ENCODE results near the gene KSR2. TPM values are rescaled to one million over a fixed set of nuclear protein-coding genes. Genes with fewer than 3 reads are reported as not detected.
A peak's percentile ranks its signal among the peaks of the same experiment; 100 is the strongest.

Gene KSR2
- total RNA-seq, 1 donor from 2014 or later: 0.47 TPM

- Mint-ChIP-seq H3K27me3 (ENCODE audit: unreplicated experiment) (no peaks in the 10 kb centered on the region), H3K36me3 (ENCODE audit: unreplicated experiment) (peaks cover 6% of the 10 kb centered on the region), H3K27ac (ENCODE audit: unreplicated experiment) (no peak overlapping the region), H3K4me3 (ENCODE audit: unreplicated experiment) (no peak overlapping the region), H3K9me3 (ENCODE audit: unreplicated experiment) (peaks cover 2% of the 10 kb centered on the region), H3K4me1 (ENCODE audit: low read depth, unreplicated experiment) (no peaks in the 10 kb centered on the region)
- no peak for DNase-seq
- no peak for TF ChIP-seq CTCF (IDR thresholded peaks at IDR 0.05; ENCODE audit: partially characterized antibody, unreplicated experiment)
Observed at GRCh38 chr12:117590386-117590785, 378.4 kb downstream of the KSR2 start.

- no peak for TF ChIP-seq CTCF (IDR thresholded peaks at IDR 0.05; ENCODE audit: partially characterized antibody, unreplicated experiment)
- Mint-ChIP-seq H3K4me3 (ENCODE audit: unreplicated experiment) (no peak overlapping the region), H3K27ac (ENCODE audit: unreplicated experiment) (no peak overlapping the region), H3K4me1 (ENCODE audit: low read depth, unreplicated experiment) (no peaks in the 10 kb centered on the region), H3K36me3 (ENCODE audit: unreplicated experiment) (peaks cover 6% of the 10 kb centered on the region), H3K9me3 (ENCODE audit: unreplicated experiment) (peaks cover 2% of the 10 kb centered on the region), H3K27me3 (ENCODE audit: unreplicated experiment) (no peaks in the 10 kb centered on the region)
- no peak for DNase-seq
Observed at GRCh38 chr12:117589021-117589420, 379.8 kb downstream of the KSR2 start.

- Mint-ChIP-seq H3K27me3 (ENCODE audit: unreplicated experiment) (no peaks in the 10 kb centered on the region), H3K9me3 (ENCODE audit: unreplicated experiment) (peaks cover 2% of the 10 kb centered on the region), H3K4me1 (ENCODE audit: low read depth, unreplicated experiment) (peaks cover 6% of the 10 kb centered on the region), H3K4me3 (ENCODE audit: unreplicated experiment) (no peak overlapping the region), H3K36me3 (ENCODE audit: unreplicated experiment) (peaks cover 6% of the 10 kb centered on the region), H3K27ac (ENCODE audit: unreplicated experiment) (no peak overlapping the region)
- peak; percentile 81 for DNase-seq
- TF ChIP-seq CTCF (IDR thresholded peaks at IDR 0.05; ENCODE audit: partially characterized antibody, unreplicated experiment): peak; percentile 87
Observed at GRCh38 chr12:117587631-117588287, 381.0 kb downstream of the KSR2 start.

- no peak for TF ChIP-seq CTCF (IDR thresholded peaks at IDR 0.05; ENCODE audit: partially characterized antibody, unreplicated experiment)
- peaks cover 2% of the 10 kb centered on the region for H3K9me3 Mint-ChIP-seq (ENCODE audit: unreplicated experiment)
- peaks cover 12% of the 10 kb centered on the region for H3K4me1 Mint-ChIP-seq (ENCODE audit: low read depth, unreplicated experiment)
- H3K36me3 Mint-ChIP-seq (ENCODE audit: unreplicated experiment): no peaks in the 10 kb centered on the region
- H3K4me3 Mint-ChIP-seq (ENCODE audit: unreplicated experiment): no peak overlapping the region
- peaks cover 2% of the 10 kb centered on the region for H3K27me3 Mint-ChIP-seq (ENCODE audit: unreplicated experiment)
- no peak for DNase-seq
- peak overlapping the region; percentile 15 for H3K27ac Mint-ChIP-seq (ENCODE audit: unreplicated experiment)
Observed at GRCh38 chr12:117583677-117584225, 385.0 kb downstream of the KSR2 start.

- peaks cover 2% of the 10 kb centered on the region for H3K27me3 Mint-ChIP-seq (ENCODE audit: unreplicated experiment)
Observed at GRCh38 chr12:117583092-117583491, 385.7 kb downstream of the KSR2 start.

More at GRCh38 chr12:117583092-117583491, 385.7 kb downstream of the KSR2 start:
- Mint-ChIP-seq H3K4me1 (ENCODE audit: low read depth, unreplicated experiment) (peaks cover 12% of the 10 kb centered on the region), H3K4me3 (ENCODE audit: unreplicated experiment) (no peak overlapping the region), H3K9me3 (ENCODE audit: unreplicated experiment) (peaks cover 2% of the 10 kb centered on the region), H3K27ac (ENCODE audit: unreplicated experiment) (no peak overlapping the region), H3K36me3 (ENCODE audit: unreplicated experiment) (no peaks in the 10 kb centered on the region)
- TF ChIP-seq CTCF (IDR thresholded peaks at IDR 0.05; ENCODE audit: partially characterized antibody, unreplicated experiment): no peak
- DNase-seq: no peak
